AG04449 (cell line): Measurements from ENCODE around the gene RNU5B-1.
"Not testable (repeated sequence)": the region's sequence is repeated elsewhere in the genome, so short reads cannot be mapped to it uniquely, and the experiment has no call there.

Source experiments
- CTCF ChIA-PET: fragments of 350-600 bp; formaldehyde crosslinking; extraction: SDS; loops from one replicate; lab custom pipeline; 2021; ENCODE audit warnings: antibody characterized with exemption; lab: Yijun Ruan, JAX
- POLR2A ChIA-PET: fragments of 400-600, 350-600 bp; formaldehyde crosslinking; extraction: SDS; loops from one replicate; lab custom pipeline; 2020; ENCODE audit warnings: antibody characterized with exemption, inconsistent platforms; lab: Yijun Ruan, JAX
- DNase-seq: peaks from one replicate; pipeline ENCODE4 v3.0.0-alpha.2; 2010; ENCODE audit warnings: low read depth, low spot score
- H3K4me3 ChIP-seq: 2 replicates; pipeline ENCODE4 v1.5.1; 2011; ENCODE audit warnings: low read depth, mild to moderate bottlenecking, control low read depth, low read length
- CTCF ChIP-seq: IDR thresholded peaks from one replicate; pipeline ENCODE4 v1.5.1; 2011; ENCODE audit warnings: mild to moderate bottlenecking, moderate library complexity, low read length, control low read depth, inconsistent platforms; ENCODE audit not compliant: insufficient read depth; ENCODE audit errors: missing control alignments

RNU5B-1 gene

GRCh38 chr15:65260968-65261367 is 43.5 kb upstream of the RNU5B-1 start:
- POLR2A ChIA-PET, result no interaction called here
- no peak for DNase-seq
- no peak for TF ChIP-seq CTCF
- CTCF ChIA-PET, result interaction anchor here (7.9 kb wide), 1 partner anchor 10 kb away, joined by 49 read pairs; no protein-coding TSS in a partner anchor
- no peak overlapping the region for H3K4me3 ChIP-seq

- DNase-seq, result no peak
- CTCF ChIA-PET, result interaction anchor here (1.2 to 12.8 kb wide), 4 partner anchors 8 to 76 kb away, joined by 3 to 208 read pairs (median 26); partner anchors contain the start of genes CLPX and PARP16
- no peak for TF ChIP-seq CTCF
- POLR2A ChIA-PET, result no interaction called here
- H3K4me3 ChIP-seq, result no peak overlapping the region
Observed at GRCh38 chr15:65263313-65263712, 41.2 kb upstream of the RNU5B-1 start.

- DNase-seq, result no peak
- no peak for TF ChIP-seq CTCF
- H3K4me3 ChIP-seq, result no peak overlapping the region
- ChIA-PET CTCF (interaction anchor here (1.0 to 12.8 kb wide), 7 partner anchors 10 to 78 kb away, joined by 3 to 208 read pairs (median 6); partner anchors contain the start of genes CLPX and PARP16), POLR2A (no interaction called here)
Observed at GRCh38 chr15:65264863-65265430, 39.5 kb upstream of the RNU5B-1 start.

GRCh38 chr15:65266469-65266868 is 38.0 kb upstream of the RNU5B-1 start:
- TF ChIP-seq CTCF, result no peak
- ChIA-PET CTCF (interaction anchor here (1.2 to 12.8 kb wide), 4 partner anchors 8 to 80 kb away, joined by 6 to 208 read pairs (median 10); partner anchors contain the start of genes CLPX and PARP16), POLR2A (no interaction called here)
- H3K4me3 ChIP-seq, result no peak overlapping the region
- DNase-seq, result no peak

- H3K4me3 ChIP-seq, result no peak overlapping the region
- no peak for DNase-seq
- no peak for TF ChIP-seq CTCF
- ChIA-PET CTCF (interaction anchor here (1.1 to 12.8 kb wide), 4 partner anchors 11 to 81 kb away, joined by 3 to 208 read pairs (median 72); partner anchors contain the start of genes CLPX and PARP16), POLR2A (no interaction called here)
Observed at GRCh38 chr15:65268411-65268810, 36.1 kb upstream of the RNU5B-1 start.

GRCh38 chr15:65270811-65271545 is 33.5 kb upstream of the RNU5B-1 start:
- H3K4me3 ChIP-seq, POLR2A ChIA-PET: not testable (repeated sequence)
- CTCF ChIA-PET, result interaction anchor here (0.9 to 12.8 kb wide), 25 partner anchors 9 to 237 kb away, joined by 3 to 208 read pairs (median 6); partner anchors contain the start of genes CILP, CLPX and PARP16
- peak; percentile 81 for TF ChIP-seq CTCF
- peak; percentile 57 for DNase-seq
